Skin of body (tissue), 2 donors: ENCODE data around the gene PNPT1. TPM values are rescaled to one million over a fixed set of nuclear protein-coding genes. Genes with fewer than 3 reads are reported as not detected.
"Not testable (repeated sequence)": the region's sequence is repeated elsewhere in the genome, so short reads cannot be mapped to it uniquely, and the experiment has no call there.

Source experiments
- DNase-seq: peaks from one replicate; lab custom pipeline; 2025; lab: John Stamatoyannopoulos, UW
- total RNA-seq: library from RNA; depleted of rRNA; stranded (reverse); fragments of >200 nt; gene quantifications from one replicate; pipeline ENCODE4 v1.2.3, GENCODE V29; 2014

Gene PNPT1
- total RNA-seq, 1 donor from 2014 or later, result 15.2 TPM

DNA sequence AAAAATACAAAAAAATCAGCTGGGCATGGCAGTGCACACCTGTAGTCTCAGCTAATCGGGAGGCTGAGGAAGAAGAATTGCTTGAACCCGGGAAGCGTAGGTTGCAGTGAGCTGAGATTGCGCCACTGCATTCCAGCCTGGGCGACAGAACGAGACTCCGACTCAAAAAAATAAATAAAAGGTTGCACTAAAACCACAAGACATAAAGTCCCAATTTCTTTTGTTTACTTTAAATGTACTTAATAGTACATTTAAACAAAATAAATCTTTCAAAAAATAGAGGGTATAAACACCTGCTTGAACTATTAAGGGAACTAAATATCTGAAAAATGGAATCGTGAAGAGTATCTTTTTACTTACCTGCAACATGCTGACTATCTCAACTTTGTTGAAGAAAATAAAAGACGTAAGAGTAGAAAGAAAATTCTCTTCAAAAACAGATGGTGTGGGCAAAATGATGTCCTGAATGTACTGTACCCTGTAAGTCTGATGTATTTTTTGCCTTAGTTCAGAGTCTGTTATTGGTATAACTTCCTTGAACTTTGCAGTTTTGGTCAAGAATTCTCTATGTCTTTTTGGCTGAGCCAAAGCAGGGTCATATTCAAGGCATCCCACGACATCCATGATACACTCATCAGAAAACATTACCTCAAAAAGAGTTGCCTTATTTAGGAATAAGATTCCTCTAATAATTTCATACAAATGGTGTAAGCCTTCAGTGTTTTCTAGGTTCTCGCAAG is 95.4 kb downstream of the PNPT1 start:
- no peak for DNase-seq

DNA sequence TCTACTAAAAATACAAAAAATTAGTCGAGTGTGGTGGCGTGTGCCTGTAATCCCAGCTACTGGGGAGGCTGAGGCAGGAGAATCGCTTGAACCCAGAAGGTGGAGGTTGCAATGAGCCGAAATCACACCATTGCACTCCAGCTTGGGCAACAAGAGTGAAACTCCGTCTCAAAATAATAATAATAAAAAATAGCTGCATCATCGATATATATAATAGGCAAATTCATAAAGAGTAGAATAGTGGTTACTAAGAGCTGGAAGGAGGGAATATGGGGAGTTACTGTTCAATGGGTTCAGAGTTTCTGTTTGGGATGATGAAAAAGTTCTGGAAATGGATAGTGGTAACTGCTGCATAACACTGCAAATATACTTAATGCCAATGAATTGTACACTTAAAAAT is 96.8 kb downstream of the PNPT1 start:
- DNase-seq, result not testable (repeated sequence)

DNA sequence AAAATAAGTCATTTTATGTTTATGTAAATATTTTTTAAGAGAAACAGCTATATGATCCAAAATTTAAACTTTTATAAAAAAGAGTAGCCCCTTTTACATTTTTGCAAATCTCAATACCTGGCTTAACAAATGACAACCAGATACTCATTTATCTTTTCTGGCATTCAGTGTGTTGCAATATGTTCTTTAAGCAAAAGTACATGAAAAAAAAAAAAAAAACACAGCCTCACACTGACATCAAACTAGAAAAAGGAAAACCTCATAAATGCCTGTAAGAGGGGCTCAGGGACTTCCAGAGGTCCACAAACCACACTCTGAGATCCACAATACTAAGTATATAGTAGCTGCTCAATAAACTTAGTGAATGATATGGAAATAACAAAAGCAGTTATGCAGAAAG is 98.1 kb downstream of the PNPT1 start:
- DNase-seq, result no peak

DNA sequence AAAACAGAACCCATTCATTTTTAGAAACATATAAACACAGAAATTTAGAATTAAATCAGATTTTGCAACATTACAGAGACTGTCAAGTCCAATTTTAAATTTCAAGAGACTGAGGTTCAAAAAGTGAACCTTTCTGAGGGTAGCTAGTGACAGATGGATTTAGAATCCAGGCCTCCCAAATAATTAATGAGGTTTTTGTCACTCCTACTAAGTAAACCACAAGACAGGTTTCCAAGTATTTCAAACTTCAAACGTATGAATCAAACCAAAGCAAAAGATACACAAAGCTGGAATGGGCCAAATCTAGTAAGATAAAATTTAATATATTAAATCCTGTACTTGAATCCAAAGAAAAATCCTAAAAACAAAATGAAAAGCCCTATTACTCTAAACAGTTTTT is 101.5 kb downstream of the PNPT1 start:
- no peak for DNase-seq

DNA sequence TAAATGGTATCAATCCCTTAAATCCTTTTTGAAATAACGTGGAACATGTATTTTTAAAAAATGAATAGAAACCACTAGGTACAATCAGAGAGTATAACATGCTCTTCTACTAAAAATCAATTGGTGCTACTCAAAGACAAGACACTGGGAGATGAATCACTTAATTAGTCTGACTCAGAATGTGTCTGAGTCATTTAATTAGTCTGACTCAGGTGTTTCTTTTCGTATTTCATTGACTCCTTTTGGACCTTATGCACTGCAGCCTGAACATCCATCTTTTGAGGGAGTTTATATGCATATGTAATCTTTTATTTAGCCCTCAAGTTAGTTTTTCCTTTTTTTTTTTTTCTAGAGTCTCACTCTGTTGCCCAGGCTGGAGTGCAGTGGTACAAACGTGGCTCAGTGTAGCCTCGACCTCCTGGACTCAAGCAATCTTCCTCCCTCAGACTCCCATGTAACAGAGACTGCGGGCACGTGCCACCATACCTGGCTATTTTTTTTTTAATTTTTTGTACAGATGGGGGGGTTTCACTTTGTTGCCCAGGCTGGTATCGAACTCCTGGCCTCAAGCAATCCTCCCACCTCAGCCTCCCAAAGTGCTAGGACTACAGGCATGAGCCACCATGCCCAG is 102.7 kb downstream of the PNPT1 start:
- DNase-seq, result no peak

DNA sequence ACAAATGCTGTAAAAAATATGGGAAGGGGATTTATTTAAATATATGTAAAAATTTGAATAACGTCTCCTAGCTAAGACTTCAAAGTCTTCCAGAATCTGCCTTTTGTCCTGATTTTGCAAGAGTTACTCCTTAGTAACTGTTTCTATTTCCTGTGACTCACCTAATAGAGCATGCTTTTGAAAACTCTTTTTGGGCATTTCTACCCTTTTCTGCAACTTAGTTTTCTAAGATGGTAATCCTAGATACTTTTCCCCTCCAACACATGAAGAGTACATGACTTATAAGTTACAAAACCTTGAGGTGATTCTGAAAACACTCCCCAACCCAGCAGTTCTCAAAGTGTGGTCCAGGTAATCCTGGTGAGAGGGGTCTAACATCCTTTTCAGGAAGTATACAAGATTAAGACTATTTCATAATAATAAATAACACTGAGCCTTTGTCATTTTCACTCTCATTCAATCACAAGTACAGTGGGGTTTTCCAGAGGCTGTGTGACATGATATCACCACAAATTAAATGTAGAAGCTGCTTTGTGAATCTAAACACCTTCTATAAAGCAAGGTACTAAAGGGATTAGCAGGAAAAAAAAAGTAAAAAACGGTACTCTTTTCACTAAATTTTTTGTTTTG is 108.1 kb downstream of the PNPT1 start:
- no peak for DNase-seq

Other genes starting within 250 kb of the PNPT1 start
- gene CFAP36, start 174.1 kb downstream of the PNPT1 start, total RNA-seq, result 19.2 TPM
- 67.5 TPM for gene PPP4R3B, start 76.2 kb downstream of the PNPT1 start, total RNA-seq
- gene EFEMP1, start 229.9 kb upstream of the PNPT1 start, total RNA-seq, result 68.7 TPM